HepG2 (cell line): Measurements from ENCODE around the gene SPTBN4. TPM values are rescaled to one million over a fixed set of nuclear protein-coding genes. Genes with fewer than 3 reads are reported as not detected.
A peak's percentile ranks its signal among the peaks of the same experiment; 100 is the strongest.

Experiments
- CBX5 ChIP-seq: sonication (generic); formaldehyde crosslinking; IDR thresholded peaks from 2 replicates; pipeline ENCODE4 v1.4.0; 2020; ENCODE audit warnings: missing genetic modification reagents, borderline replicate concordance
- CREB1 ChIP-seq, 2 experiments: fragments of 450-650 bp in 1 of 2; IDR thresholded peaks; 2 replicates each; pipeline ENCODE4 v1.6.1; 2016 to 2017; ENCODE audit warnings: control low read depth in 1 of 2, mild to moderate bottlenecking in 1 of 2, missing compliant biosample characterization in 1 of 2, missing genetic modification characterization in 1 of 2
- DR1 ChIP-seq: sonication (generic); formaldehyde crosslinking; IDR thresholded peaks from 2 replicates; pipeline ENCODE4 v1.8.0; 2021; ENCODE audit warnings: mild to moderate bottlenecking, missing genetic modification reagents, inconsistent platforms
- EED ChIP-seq: sonication (generic); formaldehyde crosslinking; IDR thresholded peaks from 2 replicates; pipeline ENCODE4 v1.5.0; 2020; ENCODE audit warnings: mild to moderate bottlenecking, missing genetic modification reagents
- HNRNPL ChIP-seq: fragments of 200-400 bp; formaldehyde crosslinking; IDR thresholded peaks from 2 replicates; pipeline ENCODE4 v1.6.1; 2017; ENCODE audit warnings: mild to moderate bottlenecking, low read depth, low read length
- MEIS2 ChIP-seq: sonication (generic); formaldehyde crosslinking; IDR thresholded peaks from 2 replicates; pipeline ENCODE4 v1.9.0; 2021; ENCODE audit warnings: mild to moderate bottlenecking, missing genetic modification reagents
- PHF8 ChIP-seq: sonication (generic); formaldehyde crosslinking; IDR thresholded peaks from 2 replicates; pipeline ENCODE4 v1.5.0; 2020; ENCODE audit warnings: missing genetic modification reagents
- POLR2G ChIP-seq: fragments of 200-400 bp; formaldehyde crosslinking; IDR thresholded peaks from 2 replicates; pipeline ENCODE4 v1.6.1; 2018; ENCODE audit warnings: mild to moderate bottlenecking, low read depth, low read length, moderate library complexity
- ZC3H4 ChIP-seq: sonication (generic); formaldehyde crosslinking; IDR thresholded peaks from 2 replicates; pipeline ENCODE4 v1.4.0; 2020; ENCODE audit warnings: missing genetic modification reagents, borderline replicate concordance
- ZFY ChIP-seq: sonication (generic); formaldehyde crosslinking; IDR thresholded peaks from 2 replicates; pipeline ENCODE4 v1.4.0; 2020; ENCODE audit warnings: missing genetic modification reagents
- ZNF543 ChIP-seq: sonication (generic); formaldehyde crosslinking; IDR thresholded peaks from 2 replicates; pipeline ENCODE4 v1.4.0; 2020; ENCODE audit warnings: mild to moderate bottlenecking, missing genetic modification reagents
- ZNF605 ChIP-seq: sonication (generic); formaldehyde crosslinking; IDR thresholded peaks from 2 replicates; pipeline ENCODE4 v1.8.0; 2022; ENCODE audit warnings: mild to moderate bottlenecking, missing genetic modification reagents
- ZNF883 ChIP-seq: sonication (generic); formaldehyde crosslinking; IDR thresholded peaks from 2 replicates; pipeline ENCODE4 v1.5.1; 2020; ENCODE audit warnings: mild to moderate bottlenecking, missing genetic modification reagents; ENCODE audit errors: not compliant biosample characterization
- ZSCAN31 ChIP-seq: sonication (generic); formaldehyde crosslinking; IDR thresholded peaks from 2 replicates; pipeline ENCODE4 v1.5.0; 2020; ENCODE audit warnings: low read depth, mild to moderate bottlenecking, missing genetic modification reagents
- polyA plus RNA-seq, 8 experiments: library from polyadenylated mRNA; depleted of rRNA in 3 of 8; stranded (reverse) in 7 of 8; unstranded in 1 of 8; fragments of >200 nt; fragmentation: Illumina TruSeq in 4 of 8; extraction: Trizol in 4 of 8; gene quantifications; 2 replicates each; pipeline versions ENCODE4 v1.2.1 to v1.2.3, GENCODE V29; 2011 to 2016; ENCODE audit warnings: low read depth in 4 of 8, missing spikeins in 1 of 8, mixed read lengths in 1 of 8; ENCODE audit not compliant: insufficient read depth in 1 of 8
- total RNA-seq, 5 experiments: library from RNA; depleted of rRNA; stranded (reverse); fragments of >200 nt; fragmentation: Illumina TruSeq; extraction: Trizol; gene quantifications; 2 replicates each; pipeline ENCODE4 v1.2.3, GENCODE V29; 2016; ENCODE audit warnings: low read depth in 1 of 5
- TF ChIP-seq, protein P1 (sequence below): sonication (generic); formaldehyde crosslinking; IDR thresholded peaks from 2 replicates; pipeline ENCODE4 v1.5.0; 2020; ENCODE audit warnings: mild to moderate bottlenecking, missing genetic modification reagents, moderate library complexity
- TF ChIP-seq, protein P2 (sequence below): sonication (generic); formaldehyde crosslinking; IDR thresholded peaks from 2 replicates; pipeline ENCODE4 v1.4.0; 2020; ENCODE audit warnings: missing genetic modification reagents, mild to moderate bottlenecking, borderline replicate concordance
- TF ChIP-seq, protein P3 (sequence below): sonication (generic); formaldehyde crosslinking; IDR thresholded peaks from 2 replicates; pipeline ENCODE4 v1.5.1; 2020; ENCODE audit warnings: missing genetic modification reagents, mild to moderate bottlenecking, borderline replicate concordance
- TF ChIP-seq, protein P4 (sequence below): sonication (generic); formaldehyde crosslinking; IDR thresholded peaks from 2 replicates; pipeline ENCODE4 v1.8.1; 2022; ENCODE audit warnings: mild to moderate bottlenecking, missing genetic modification reagents
- TF ChIP-seq, protein P5 (sequence below): sonication (generic); formaldehyde crosslinking; IDR thresholded peaks from 2 replicates; pipeline ENCODE4 v1.4.0; 2020; ENCODE audit warnings: missing genetic modification reagents

The SPTBN4 gene
- total and polyA plus RNA-seq, 2 of the 13 experiments (the other 11 are each of a cell fraction or from before 2014, with no cell fraction given), result 0.11 TPM

DNA sequence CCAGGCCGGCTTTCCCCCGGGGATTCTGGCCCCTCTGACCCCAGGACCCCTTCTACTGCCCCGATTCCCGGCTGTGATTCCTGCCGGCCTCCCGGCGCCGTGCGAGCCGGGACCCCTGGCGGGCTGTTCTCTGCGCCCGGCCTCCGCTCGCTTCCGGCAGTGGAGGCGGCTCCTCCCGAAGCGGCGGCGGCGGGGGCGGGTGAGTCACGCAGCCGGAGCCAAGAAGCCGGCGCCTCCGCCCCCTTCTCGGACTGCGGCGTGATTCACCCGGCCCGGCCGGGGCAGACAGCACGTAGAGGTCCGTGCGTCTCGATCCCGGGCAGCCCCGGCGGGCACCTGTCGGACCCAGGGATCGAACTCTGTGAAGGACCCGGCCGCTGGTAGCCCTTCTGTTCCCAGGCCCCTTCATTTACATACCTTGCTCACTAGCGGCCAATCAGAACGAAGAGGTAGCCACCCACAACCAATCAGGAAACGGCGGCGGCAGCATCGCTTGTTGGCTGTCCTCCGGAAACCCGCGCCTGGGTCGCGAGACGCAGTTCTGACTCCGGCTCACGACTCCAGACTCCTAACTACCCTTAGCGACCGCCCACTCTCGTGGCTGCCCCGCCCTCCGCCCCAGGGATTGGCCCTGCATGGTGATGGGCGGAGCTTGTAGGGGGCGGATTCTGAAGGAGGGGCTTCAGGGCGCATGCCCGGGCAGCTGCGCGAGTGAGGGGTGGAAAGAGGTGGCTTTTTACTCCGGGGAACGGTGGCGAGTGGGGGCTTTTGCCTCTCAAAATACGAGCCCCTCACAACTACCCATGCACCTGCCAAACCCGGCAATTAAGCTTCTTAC is 41.1 kb upstream of the SPTBN4 start, which contains the start of gene SERTAD1 (continued):
- TF ChIP-seq ZNF883 (peak; percentile 30), CREB1 (IDR thresholded peaks at IDR 0.05) (peak; percentile 58), CREB1 (CRISPR knock-in tag; IDR thresholded peaks at IDR 0.05) (peak; percentile 69), EED (CRISPR knock-in tag) (0 out of 2 replicates have a peak, but pooled peaks have one; percentile 79), ZNF605 (peak; percentile 67), HNRNPL (0 out of 2 replicates have a peak, but pooled peaks have one; percentile 50), POLR2G (peak; percentile 98), ZFY (CRISPR knock-in tag) (peak; percentile 40), ZC3H4 (CRISPR knock-in tag) (no peak), ZNF543 (0 out of 2 replicates have a peak, but pooled peaks have one; percentile 83), DR1 (CRISPR knock-in tag) (peak; percentile 90), MEIS2 (CRISPR knock-in tag) (no peak), ZSCAN31 (CRISPR knock-in tag) (peak; percentile 91), PHF8 (CRISPR knock-in tag) (peak; percentile 71; the same call in 1 of the 2 replicates), CBX5 (CRISPR knock-in tag) (no peak)
- TF ChIP-seq, protein P1, sequence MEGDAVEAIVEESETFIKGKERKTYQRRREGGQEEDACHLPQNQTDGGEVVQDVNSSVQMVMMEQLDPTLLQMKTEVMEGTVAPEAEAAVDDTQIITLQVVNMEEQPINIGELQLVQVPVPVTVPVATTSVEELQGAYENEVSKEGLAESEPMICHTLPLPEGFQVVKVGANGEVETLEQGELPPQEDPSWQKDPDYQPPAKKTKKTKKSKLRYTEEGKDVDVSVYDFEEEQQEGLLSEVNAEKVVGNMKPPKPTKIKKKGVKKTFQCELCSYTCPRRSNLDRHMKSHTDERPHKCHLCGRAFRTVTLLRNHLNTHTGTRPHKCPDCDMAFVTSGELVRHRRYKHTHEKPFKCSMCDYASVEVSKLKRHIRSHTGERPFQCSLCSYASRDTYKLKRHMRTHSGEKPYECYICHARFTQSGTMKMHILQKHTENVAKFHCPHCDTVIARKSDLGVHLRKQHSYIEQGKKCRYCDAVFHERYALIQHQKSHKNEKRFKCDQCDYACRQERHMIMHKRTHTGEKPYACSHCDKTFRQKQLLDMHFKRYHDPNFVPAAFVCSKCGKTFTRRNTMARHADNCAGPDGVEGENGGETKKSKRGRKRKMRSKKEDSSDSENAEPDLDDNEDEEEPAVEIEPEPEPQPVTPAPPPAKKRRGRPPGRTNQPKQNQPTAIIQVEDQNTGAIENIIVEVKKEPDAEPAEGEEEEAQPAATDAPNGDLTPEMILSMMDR (CRISPR knock-in tag), result peak; percentile 78
- TF ChIP-seq, protein P2, sequence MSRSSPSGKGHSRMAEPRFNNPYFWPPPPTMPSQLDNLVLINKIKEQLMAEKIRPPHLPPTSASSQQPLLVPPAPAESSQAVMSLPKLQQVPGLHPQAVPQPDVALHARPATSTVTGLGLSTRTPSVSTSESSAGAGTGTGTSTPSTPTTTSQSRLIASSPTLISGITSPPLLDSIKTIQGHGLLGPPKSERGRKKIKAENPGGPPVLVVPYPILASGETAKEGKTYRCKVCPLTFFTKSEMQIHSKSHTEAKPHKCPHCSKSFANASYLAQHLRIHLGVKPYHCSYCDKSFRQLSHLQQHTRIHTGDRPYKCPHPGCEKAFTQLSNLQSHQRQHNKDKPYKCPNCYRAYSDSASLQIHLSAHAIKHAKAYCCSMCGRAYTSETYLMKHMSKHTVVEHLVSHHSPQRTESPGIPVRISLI, result peak; percentile 37; the same call in 1 of the 2 replicates
- TF ChIP-seq, protein P3, sequence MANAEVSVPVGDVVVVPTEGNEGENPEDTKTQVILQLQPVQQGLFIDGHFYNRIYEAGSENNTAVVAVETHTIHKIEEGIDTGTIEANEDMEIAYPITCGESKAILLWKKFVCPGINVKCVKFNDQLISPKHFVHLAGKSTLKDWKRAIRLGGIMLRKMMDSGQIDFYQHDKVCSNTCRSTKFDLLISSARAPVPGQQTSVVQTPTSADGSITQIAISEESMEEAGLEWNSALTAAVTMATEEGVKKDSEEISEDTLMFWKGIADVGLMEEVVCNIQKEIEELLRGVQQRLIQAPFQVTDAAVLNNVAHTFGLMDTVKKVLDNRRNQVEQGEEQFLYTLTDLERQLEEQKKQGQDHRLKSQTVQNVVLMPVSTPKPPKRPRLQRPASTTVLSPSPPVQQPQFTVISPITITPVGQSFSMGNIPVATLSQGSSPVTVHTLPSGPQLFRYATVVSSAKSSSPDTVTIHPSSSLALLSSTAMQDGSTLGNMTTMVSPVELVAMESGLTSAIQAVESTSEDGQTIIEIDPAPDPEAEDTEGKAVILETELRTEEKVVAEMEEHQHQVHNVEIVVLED (CRISPR knock-in tag), result peak; percentile 14; the same call in 1 of the 2 replicates
- TF ChIP-seq, protein P4, sequence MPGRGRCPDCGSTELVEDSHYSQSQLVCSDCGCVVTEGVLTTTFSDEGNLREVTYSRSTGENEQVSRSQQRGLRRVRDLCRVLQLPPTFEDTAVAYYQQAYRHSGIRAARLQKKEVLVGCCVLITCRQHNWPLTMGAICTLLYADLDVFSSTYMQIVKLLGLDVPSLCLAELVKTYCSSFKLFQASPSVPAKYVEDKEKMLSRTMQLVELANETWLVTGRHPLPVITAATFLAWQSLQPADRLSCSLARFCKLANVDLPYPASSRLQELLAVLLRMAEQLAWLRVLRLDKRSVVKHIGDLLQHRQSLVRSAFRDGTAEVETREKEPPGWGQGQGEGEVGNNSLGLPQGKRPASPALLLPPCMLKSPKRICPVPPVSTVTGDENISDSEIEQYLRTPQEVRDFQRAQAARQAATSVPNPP (CRISPR knock-in tag), result no peak
- TF ChIP-seq, protein P5, sequence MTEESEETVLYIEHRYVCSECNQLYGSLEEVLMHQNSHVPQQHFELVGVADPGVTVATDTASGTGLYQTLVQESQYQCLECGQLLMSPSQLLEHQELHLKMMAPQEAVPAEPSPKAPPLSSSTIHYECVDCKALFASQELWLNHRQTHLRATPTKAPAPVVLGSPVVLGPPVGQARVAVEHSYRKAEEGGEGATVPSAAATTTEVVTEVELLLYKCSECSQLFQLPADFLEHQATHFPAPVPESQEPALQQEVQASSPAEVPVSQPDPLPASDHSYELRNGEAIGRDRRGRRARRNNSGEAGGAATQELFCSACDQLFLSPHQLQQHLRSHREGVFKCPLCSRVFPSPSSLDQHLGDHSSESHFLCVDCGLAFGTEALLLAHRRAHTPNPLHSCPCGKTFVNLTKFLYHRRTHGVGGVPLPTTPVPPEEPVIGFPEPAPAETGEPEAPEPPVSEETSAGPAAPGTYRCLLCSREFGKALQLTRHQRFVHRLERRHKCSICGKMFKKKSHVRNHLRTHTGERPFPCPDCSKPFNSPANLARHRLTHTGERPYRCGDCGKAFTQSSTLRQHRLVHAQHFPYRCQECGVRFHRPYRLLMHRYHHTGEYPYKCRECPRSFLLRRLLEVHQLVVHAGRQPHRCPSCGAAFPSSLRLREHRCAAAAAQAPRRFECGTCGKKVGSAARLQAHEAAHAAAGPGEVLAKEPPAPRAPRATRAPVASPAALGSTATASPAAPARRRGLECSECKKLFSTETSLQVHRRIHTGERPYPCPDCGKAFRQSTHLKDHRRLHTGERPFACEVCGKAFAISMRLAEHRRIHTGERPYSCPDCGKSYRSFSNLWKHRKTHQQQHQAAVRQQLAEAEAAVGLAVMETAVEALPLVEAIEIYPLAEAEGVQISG (CRISPR knock-in tag), result peak; percentile 32; the same call in 1 of the 2 replicates
